Measurements from ENCODE around the gene CACNA1S.

Gene CACNA1S

DNA sequence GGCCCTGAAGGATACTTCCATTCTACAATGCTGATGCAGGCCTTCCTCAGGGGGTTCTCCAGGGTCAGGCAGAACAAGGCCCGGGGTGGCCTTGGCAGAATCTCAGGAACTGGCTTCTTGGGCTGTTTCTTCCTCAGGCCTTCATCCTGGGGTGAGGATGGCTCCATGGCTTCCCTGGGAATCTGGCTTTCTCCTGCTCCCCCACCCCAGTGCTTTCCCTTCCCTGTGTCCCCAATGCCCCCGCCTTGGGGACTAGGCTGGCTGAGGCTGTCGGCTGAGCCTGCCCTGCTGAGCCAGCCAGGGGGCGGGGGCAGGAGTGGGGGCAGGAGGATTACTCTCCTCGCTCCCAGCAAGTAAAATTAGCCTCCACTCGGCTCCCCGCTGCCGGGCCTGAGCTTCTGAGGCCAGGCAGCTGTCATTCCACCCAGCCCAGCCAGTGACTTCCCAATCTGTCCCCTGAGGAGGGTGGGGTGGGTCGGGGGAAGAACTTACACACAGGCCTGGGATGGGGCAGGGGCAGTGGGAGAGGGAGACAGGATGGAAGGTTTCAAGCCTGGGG lies at the start of gene CACNA1S:
Gene CACNA1S (minus strand): TSS at position 254 of the 559 bp plus-strand sequence. CDS start 87 bp downstream, at position 167.
- DNase-seq (ENCODE audit: low spot score) = no peak

- DNase-seq (ENCODE audit: low spot score) = no peak
These were observed 45.7 kb upstream of the CACNA1S start for GRCh38 chr1:201157949-201158348.

DNA sequence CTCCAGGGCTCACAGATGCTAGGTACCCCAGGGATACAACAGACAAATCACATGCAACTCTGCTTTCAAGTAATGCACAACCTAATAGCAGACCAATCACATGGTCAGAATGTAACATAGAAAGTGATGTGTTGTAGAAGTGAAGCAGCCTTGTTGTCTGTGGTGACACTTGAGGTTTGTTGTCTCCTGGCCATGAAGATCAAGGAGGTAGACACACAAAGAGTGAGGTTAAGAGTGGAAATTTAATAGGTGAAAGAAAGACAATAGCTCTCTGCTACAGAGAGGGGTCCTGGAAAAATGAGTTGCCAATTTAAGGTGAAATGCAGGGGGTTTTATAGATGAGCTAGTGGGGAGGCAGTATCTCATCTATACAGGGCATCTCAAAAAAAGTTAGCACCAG lies 44.6 kb upstream of the CACNA1S start:
- no peak for DNase-seq (ENCODE audit: low spot score)

DNA sequence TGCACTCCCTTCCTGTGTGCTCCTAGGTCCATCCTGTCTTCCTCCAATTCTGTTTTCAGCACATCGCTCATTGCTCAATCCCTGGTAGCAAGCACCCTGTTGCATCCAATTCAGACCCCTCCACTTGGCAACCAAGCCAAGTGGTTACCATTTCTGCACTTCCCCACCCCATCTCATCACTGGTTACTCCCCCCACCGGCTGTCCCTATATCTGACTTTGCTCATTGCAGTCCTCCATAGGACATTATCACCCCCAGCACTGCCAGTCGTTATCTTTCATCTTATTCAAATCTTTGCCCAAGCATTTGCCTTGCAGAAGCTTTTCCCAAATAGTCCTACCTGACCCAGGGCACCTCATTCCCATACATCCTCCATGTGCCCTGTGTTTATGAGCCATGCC lies 44.1 kb upstream of the CACNA1S start:
- no peak for DNase-seq (ENCODE audit: low spot score)

DNA sequence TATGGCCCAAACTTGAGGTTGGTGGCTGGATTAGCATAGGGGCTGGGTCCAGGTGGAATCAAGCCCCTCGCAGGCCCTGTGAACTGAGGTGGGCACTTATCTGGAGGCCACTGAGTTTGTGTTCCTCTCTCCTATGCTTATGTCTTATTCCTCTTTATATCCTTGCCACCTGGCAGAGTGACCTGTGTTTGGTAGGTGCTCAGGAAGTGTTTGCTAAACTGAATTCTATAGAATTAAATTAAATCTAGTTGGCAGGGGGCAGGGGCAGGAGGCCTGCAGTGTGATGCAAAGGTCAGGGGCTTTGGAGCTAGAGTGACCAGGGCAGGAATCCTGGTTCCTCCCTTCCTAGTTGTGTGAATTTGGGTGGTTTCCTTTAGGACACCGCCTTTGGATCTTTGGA lies 43.1 kb upstream of the CACNA1S start:
- no peak for DNase-seq (ENCODE audit: low spot score)

GRCh38 chr1:201154389-201155165 lies 42.4 kb upstream of the CACNA1S start, which contains the start of gene TMEM9:
Gene TMEM9, minus strand, starts transcription at chr1:201154474. Its CDS starts 551 bp downstream, at chr1:201153923.
- DNase-seq (ENCODE audit: low spot score) = peak; percentile 99

DNA sequence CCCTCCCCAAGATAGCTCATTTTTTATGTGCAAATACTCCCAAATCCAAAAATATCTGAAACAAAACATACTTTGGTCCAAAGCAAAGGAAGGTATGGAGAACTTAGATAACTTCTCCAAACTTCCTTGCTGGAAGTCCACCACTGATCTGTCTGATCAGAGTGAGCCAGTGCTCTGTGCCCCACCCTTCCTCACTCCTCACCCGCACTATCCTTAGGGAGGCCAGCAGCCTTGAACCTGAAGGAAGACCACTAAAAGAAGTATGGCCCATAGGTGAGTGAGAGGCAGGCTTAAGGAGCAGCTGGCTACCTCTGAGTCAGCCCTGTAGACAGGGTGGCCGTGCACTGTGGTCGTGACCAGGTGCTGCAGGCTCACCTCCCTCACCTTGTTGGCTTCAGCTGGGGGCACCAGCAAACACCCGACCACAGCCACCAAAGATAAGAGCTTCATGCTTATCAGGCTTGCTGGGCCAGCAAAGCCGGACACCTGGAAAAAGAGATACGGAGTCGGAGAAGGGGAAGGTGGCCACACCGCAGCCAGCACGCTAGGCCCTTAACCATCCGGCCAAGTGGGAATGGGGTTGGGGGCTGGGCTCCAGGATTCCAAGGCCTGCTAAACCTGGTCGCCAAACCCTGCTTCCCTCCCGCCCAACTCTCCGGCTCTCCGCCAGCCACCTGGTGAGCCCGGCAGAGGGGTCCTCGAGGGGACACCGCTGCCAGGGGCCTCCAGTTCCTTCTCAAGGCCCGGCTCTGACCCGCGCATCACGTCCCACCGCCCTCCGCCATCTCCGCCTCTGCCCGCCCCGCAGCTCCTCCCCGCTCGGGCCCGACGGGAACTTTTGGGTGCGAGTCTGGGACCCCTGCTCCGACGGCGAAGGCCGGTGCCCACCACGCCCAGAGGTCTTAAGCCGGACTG lies 41.5 kb upstream of the CACNA1S start:
- no peak for DNase-seq (ENCODE audit: low spot score)

- peak; percentile 80 for DNase-seq (ENCODE audit: low spot score)
These were observed 37.2 kb upstream of the CACNA1S start for GRCh38 chr1:201149400-201149799.

GRCh38 chr1:201147396-201148015 lies 35.3 kb upstream of the CACNA1S start:
- no peak for DNase-seq (ENCODE audit: low spot score)

DNA sequence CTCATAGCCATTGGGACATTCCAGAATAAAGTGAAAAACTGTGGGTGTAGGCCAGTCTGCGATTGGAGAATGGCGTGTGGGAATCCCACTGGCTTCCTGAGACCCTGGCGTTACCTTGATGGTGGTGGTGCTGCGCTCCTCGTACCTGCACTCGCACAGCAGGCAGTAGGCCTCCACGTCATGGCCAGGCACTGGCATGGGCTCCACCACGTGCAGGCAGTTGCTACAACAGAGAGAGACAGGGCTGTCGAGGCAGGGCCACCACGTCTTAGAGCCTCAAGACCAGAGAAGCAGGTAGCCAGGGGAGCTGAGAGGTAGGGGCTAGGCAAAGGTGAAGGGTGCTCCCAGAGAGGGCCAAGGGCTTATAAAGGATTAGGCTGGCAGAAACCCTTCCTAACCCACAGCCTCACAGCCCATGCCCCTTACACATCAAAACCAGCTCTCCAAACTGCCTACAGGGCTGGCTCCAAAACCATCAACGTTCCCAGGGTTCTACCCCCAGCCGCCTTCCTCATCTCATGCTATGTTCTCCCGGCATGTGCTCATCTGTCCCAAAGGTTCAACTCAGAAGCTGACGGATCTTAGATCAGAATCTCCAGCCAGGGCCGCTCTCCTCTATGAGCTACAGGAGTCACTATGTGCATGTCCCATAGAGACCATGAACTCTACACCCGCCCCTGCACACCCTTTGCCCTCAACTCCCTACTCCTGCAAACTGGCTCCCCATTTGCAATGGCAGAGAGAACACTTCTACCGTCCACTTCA lies 34.6 kb upstream of the CACNA1S start:
- no peak for DNase-seq (ENCODE audit: low spot score)

- DNase-seq (ENCODE audit: low spot score) = no peak
These were observed 33.6 kb upstream of the CACNA1S start for GRCh38 chr1:201145816-201146215.

DNA sequence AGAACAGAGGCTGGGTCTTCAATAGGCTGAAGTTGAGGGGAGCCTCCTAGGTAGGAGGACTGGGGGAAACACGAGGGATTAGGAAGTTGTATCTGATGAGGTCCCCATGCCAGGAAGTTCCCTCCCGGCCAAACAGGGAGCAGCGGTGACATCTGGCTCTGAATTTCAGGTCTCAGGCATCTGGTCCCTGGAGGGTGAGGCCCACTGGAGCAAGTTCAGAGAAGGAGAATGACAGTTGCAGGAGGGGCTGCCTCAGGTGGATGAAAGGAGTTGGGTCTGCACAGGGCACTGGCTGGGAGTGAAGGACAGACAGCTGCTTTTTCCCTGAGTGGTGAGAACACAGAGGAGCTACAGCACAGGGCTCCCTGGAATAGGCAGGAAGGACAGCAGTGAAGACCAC lies 32.9 kb upstream of the CACNA1S start:
- no peak for DNase-seq (ENCODE audit: low spot score)

- no peak for DNase-seq (ENCODE audit: low spot score)
These were observed 32.5 kb upstream of the CACNA1S start for GRCh38 chr1:201144701-201145100.

- no peak for DNase-seq (ENCODE audit: low spot score)
These were observed 31.8 kb upstream of the CACNA1S start for GRCh38 chr1:201143726-201144635.

GRCh38 chr1:201142849-201143725 lies 30.9 kb upstream of the CACNA1S start:
- no peak for DNase-seq (ENCODE audit: low spot score)

GRCh38 chr1:201142011-201142848 lies 30.0 kb upstream of the CACNA1S start:
- no peak for DNase-seq (ENCODE audit: low spot score)

GRCh38 chr1:201141418-201141817 lies 29.2 kb upstream of the CACNA1S start:
- no peak for DNase-seq (ENCODE audit: low spot score)

- no peak for DNase-seq (ENCODE audit: low spot score)
These were observed 28.7 kb upstream of the CACNA1S start for GRCh38 chr1:201140941-201141260.

All from iPS-NIHi11 (cell line).